ENCODE measurements around the gene OGFOD3. TPM values are rescaled to one million over a fixed set of nuclear protein-coding genes. Genes with fewer than 3 reads are reported as not detected.
"Not testable (repeated sequence)": the region's sequence is repeated elsewhere in the genome, so short reads cannot be mapped to it uniquely, and the experiment has no call there.

The OGFOD3 gene
- total RNA-seq, 2 experiments from 2014 or later, result 22.0 to 25.0 TPM

- no peaks in the 10 kb centered on the region for H3K9me3 Mint-ChIP-seq
- no peaks in the 10 kb centered on the region for H3K36me3 Mint-ChIP-seq (ENCODE audit: low read depth)
- DNase-seq (no peak), ATAC-seq (no peak)
- peaks cover 5% of the 10 kb centered on the region for H3K4me1 Mint-ChIP-seq (ENCODE audit: low read depth)
- no peak overlapping the region for H3K4me3 Mint-ChIP-seq
- intact Hi-C loops (cut with micrococcal nuclease), result no loop called here
- ChIA-PET POLR2A (no interaction called here), CTCF (interaction anchor here (1.3 to 2.6 kb wide), 4 partner anchors 13 to 59 kb away, joined by 3 to 10 read pairs (median 7); no protein-coding TSS in a partner anchor)
- no peak for TF ChIP-seq CTCF (IDR thresholded peaks at IDR 0.05)
- no peak overlapping the region for H3K27ac Mint-ChIP-seq
- H3K27me3 Mint-ChIP-seq, result peaks cover 8% of the 10 kb centered on the region
These were observed 52.6 kb downstream of the OGFOD3 start for GRCh38 chr17:82365606-82366295.

- intact Hi-C loops (cut with micrococcal nuclease), result no loop called here
- Mint-ChIP-seq H3K4me3 (no peak overlapping the region), H3K9me3 (no peaks in the 10 kb centered on the region), H3K4me1 (ENCODE audit: low read depth) (peaks cover 10% of the 10 kb centered on the region), H3K27me3 (peaks cover 7% of the 10 kb centered on the region), H3K27ac (no peak overlapping the region), H3K36me3 (ENCODE audit: low read depth) (no peaks in the 10 kb centered on the region)
- no peak for TF ChIP-seq CTCF (IDR thresholded peaks at IDR 0.05)
- ChIA-PET POLR2A (interaction anchor here (1.1 kb wide), 1 partner anchor 11 kb away, joined by 3 read pairs; no protein-coding TSS in a partner anchor), CTCF (interaction anchor here (1.0 to 2.2 kb wide), 4 partner anchors 9 to 332 kb away, joined by 3 to 6 read pairs (median 4); no protein-coding TSS in a partner anchor)
- DNase-seq (no peak), ATAC-seq (no peak)
These were observed 56.3 kb downstream of the OGFOD3 start for GRCh38 chr17:82361885-82362633.

- H3K9me3 Mint-ChIP-seq; H3K36me3 Mint-ChIP-seq (ENCODE audit: low read depth); H3K27ac Mint-ChIP-seq; POLR2A ChIA-PET; DNase-seq; H3K4me3 Mint-ChIP-seq; H3K4me1 Mint-ChIP-seq (ENCODE audit: low read depth); ATAC-seq; intact Hi-C loops (cut with micrococcal nuclease): not testable (repeated sequence)
- peaks cover 12% of the 10 kb centered on the region for H3K27me3 Mint-ChIP-seq
- CTCF ChIA-PET, result interaction anchor here (0.6 to 0.7 kb wide), 2 partner anchors 9 to 192 kb away, joined by 4 to 6 read pairs; no protein-coding TSS in a partner anchor
These were observed 58.8 kb downstream of the OGFOD3 start for GRCh38 chr17:82359451-82360074.

- CTCF ChIA-PET, result interaction anchor here (0.6 to 1.3 kb wide), 4 partner anchors 9 to 193 kb away, joined by 3 to 6 read pairs (median 4); no protein-coding TSS in a partner anchor
These were observed 59.7 kb downstream of the OGFOD3 start, which contains the start of gene TEX19 for GRCh38 chr17:82358465-82359350. TEX19 (plus strand) TSS chr17:82359247; CDS start chr17:82362151, 2,904 bp downstream.

More at GRCh38 chr17:82358465-82359350, 59.7 kb downstream of the OGFOD3 start, which contains the start of gene TEX19:
- peak; percentile 58 for DNase-seq
- POLR2A ChIA-PET, result no interaction called here
- no peak for TF ChIP-seq CTCF (IDR thresholded peaks at IDR 0.05)
- peaks cover 12% of the 10 kb centered on the region for H3K27me3 Mint-ChIP-seq
- no peaks in the 10 kb centered on the region for H3K9me3 Mint-ChIP-seq
- peak within 1 kb of the TSS; percentile 7 for H3K4me3 Mint-ChIP-seq
- peaks cover 10% of the 10 kb centered on the region for H3K4me1 Mint-ChIP-seq (ENCODE audit: low read depth)
- intact Hi-C loops (cut with micrococcal nuclease), result no loop called here
- ATAC-seq, result peak; percentile 89
- H3K27ac Mint-ChIP-seq, result no peak within 1 kb of the TSS
- H3K36me3 Mint-ChIP-seq (ENCODE audit: low read depth), result no peaks in the 10 kb centered on the region

Measured in activated CD8-positive, alpha-beta T cell treated with anti-CD3 and anti-CD28 coated beads for 36 hours (primary cell).